IMR-90 (cell line): ENCODE measurements around the gene FOXD3. TPM values are rescaled to one million over a fixed set of nuclear protein-coding genes. Genes with fewer than 3 reads are reported as not detected.

Experiments used
- ATAC-seq: fragments of 200-7000 bp; cut with Tn5 transposase; 2 replicates; pipeline ENCODE4 v1.9.1; 2020; ENCODE audit warnings: low read depth, mild to moderate bottlenecking, moderate library complexity
- BruUV-seq: library from RNA; stranded (reverse); fragments of 400-500 nt; replicated peaks from 2 replicates; lab custom pipeline; 2021; lab: Mats Ljungman, UMichigan
- CTCF ChIA-PET: fragments of 300-600 bp; formaldehyde crosslinking; extraction: SDS; loops from one replicate; lab custom pipeline; 2021; ENCODE audit warnings: antibody characterized with exemption; lab: Yijun Ruan, JAX
- POLR2A ChIA-PET: fragments of 300-600 bp; sonication (Branson Sonifier 250); formaldehyde crosslinking; loops from one replicate; lab custom pipeline; 2022; ENCODE audit warnings: antibody characterized with exemption; ENCODE audit not compliant: unreplicated experiment; lab: Charles Lee
- DNase-seq: peaks from one replicate; pipeline ENCODE4 v3.0.0; 2013
- H2AFZ ChIP-seq: replicated peaks from 2 replicates; pipeline ENCODE3; 2013; ENCODE audit warnings: low read length, mild to moderate bottlenecking; ENCODE audit not compliant: poor library complexity
- H2AK5ac ChIP-seq: 2 replicates; pipeline ENCODE4 v1.6.1; 2013; ENCODE audit warnings: low read depth, low read length, inconsistent platforms
- H2AK9ac ChIP-seq: replicated peaks from 2 replicates; pipeline ENCODE3; 2013; ENCODE audit warnings: mild to moderate bottlenecking, low read depth, low read length, moderate library complexity; ENCODE audit not compliant: poor library complexity
- H2BK120ac ChIP-seq: 2 replicates; pipeline ENCODE4 v1.6.1; 2013; ENCODE audit warnings: low read depth, low read length, inconsistent platforms
- H2BK15ac ChIP-seq: 3 replicates; pipeline ENCODE4 v1.6.1; 2013; ENCODE audit warnings: low read depth, low read length, inconsistent platforms
- H2BK20ac ChIP-seq: 2 replicates; pipeline ENCODE4 v1.6.1; 2013; ENCODE audit warnings: low read depth, mild to moderate bottlenecking, inconsistent platforms, low read length, moderate library complexity
- H2BK5ac ChIP-seq: 2 replicates; pipeline ENCODE4 v1.6.1; 2013; ENCODE audit warnings: mild to moderate bottlenecking, low read depth, low read length, inconsistent platforms; ENCODE audit not compliant: poor library complexity, severe bottlenecking
- H3K14ac ChIP-seq: replicated peaks from 2 replicates; pipeline ENCODE4 v1.6.1; 2013; ENCODE audit warnings: low read depth, low read length, inconsistent platforms
- H3K18ac ChIP-seq: 2 replicates; pipeline ENCODE4 v1.6.1; 2013; ENCODE audit warnings: low read depth, low read length, control low read depth
- H3K23ac ChIP-seq: 2 replicates; pipeline ENCODE4 v1.6.1; 2013; ENCODE audit warnings: low read depth, low read length, inconsistent platforms
- H3K27ac ChIP-seq: 2 replicates; pipeline ENCODE4 v1.5.1; 2013; ENCODE audit warnings: mild to moderate bottlenecking, control low read depth, low read length; ENCODE audit not compliant: insufficient read depth
- H3K27me3 ChIP-seq: 2 replicates; pipeline ENCODE4 v1.6.1; 2013; ENCODE audit warnings: low read length; ENCODE audit not compliant: control insufficient read depth, insufficient read depth
- H3K36me3 ChIP-seq: 2 replicates; pipeline ENCODE4 v1.6.1; 2013; ENCODE audit warnings: low read length, mixed read lengths; ENCODE audit not compliant: control insufficient read depth, insufficient read depth
- H3K4ac ChIP-seq: 2 replicates; pipeline ENCODE4 v1.6.1; 2013; ENCODE audit warnings: low read depth, low read length, inconsistent platforms
- H3K4me1 ChIP-seq: 2 replicates; pipeline ENCODE4 v1.6.1; 2013; ENCODE audit warnings: low read length, mixed read lengths; ENCODE audit not compliant: control insufficient read depth, insufficient read depth
- H3K4me2 ChIP-seq: 2 replicates; pipeline ENCODE4 v1.6.1; 2013; ENCODE audit warnings: low read depth, mild to moderate bottlenecking, control low read depth, low read length, moderate library complexity
- H3K4me3 ChIP-seq: 2 replicates; pipeline ENCODE4 v1.5.1; 2013; ENCODE audit warnings: low read depth, mild to moderate bottlenecking, control low read depth, low read length, moderate library complexity; ENCODE audit not compliant: insufficient read depth
- H3K56ac ChIP-seq: 2 replicates; pipeline ENCODE4 v1.6.1; 2013; ENCODE audit warnings: low read length, inconsistent platforms; ENCODE audit not compliant: insufficient read depth; ENCODE audit errors: extremely low read depth
- H3K79me1 ChIP-seq, 2 experiments: 2 replicates each; pipeline ENCODE4 v1.6.1; 2013; ENCODE audit warnings: low read length in 2 of 2, inconsistent platforms in 1 of 2, low read depth in 1 of 2
- H3K9ac ChIP-seq: 2 replicates; pipeline ENCODE4 v1.6.1; 2013; ENCODE audit warnings: low read depth, low read length, control low read depth
- H3K9me1 ChIP-seq: 2 replicates; pipeline ENCODE4 v1.6.1; 2013; ENCODE audit warnings: low read length, inconsistent platforms; ENCODE audit not compliant: insufficient read depth
- H3K9me3 ChIP-seq: 2 replicates; pipeline ENCODE4 v1.6.1; 2013; ENCODE audit warnings: low read length; ENCODE audit not compliant: control insufficient read depth, insufficient read depth
- H4K20me1 ChIP-seq: 2 replicates; pipeline ENCODE4 v1.6.1; 2013; ENCODE audit warnings: low read length, inconsistent platforms; ENCODE audit not compliant: insufficient read depth
- H4K5ac ChIP-seq: 2 replicates; pipeline ENCODE4 v1.6.1; 2013; ENCODE audit warnings: mild to moderate bottlenecking, low read depth, low read length, control low read depth
- H4K8ac ChIP-seq, 2 experiments: 2 replicates each; pipeline ENCODE4 v1.6.1; 2013; ENCODE audit warnings: low read depth in 2 of 2, low read length in 2 of 2, control low read depth in 1 of 2, inconsistent platforms in 1 of 2
- H4K91ac ChIP-seq: 2 replicates; pipeline ENCODE4 v1.6.1; 2013; ENCODE audit warnings: low read depth, low read length, inconsistent platforms; ENCODE audit not compliant: insufficient read depth
- RAD21 ChIP-seq: IDR thresholded peaks from 2 replicates; pipeline ENCODE4 v1.6.1; 2012; ENCODE audit warnings: low read length, improper control_type of control experiment
- WGBS, 2 experiments: methylation state at CpG; one replicate each; pipeline versions ENCODE4 v1.1.5 to v1.1.7; 2013; ENCODE audit warnings: missing lambda C conversion rate in 2 of 2; ENCODE audit not compliant: insufficient read length in 1 of 2; ENCODE audit errors: extremely low coverage in 2 of 2; 5-methylcytosine and 5-hydroxymethylcytosine counted together
- dilution Hi-C: fragments of 300-500 bp; cut with HindIII; formaldehyde crosslinking; loops from one replicate; pipeline ENCODE4 v1.14.3; 2018; ENCODE audit warnings: low sequenced_read_pairs; ENCODE audit not compliant: unreplicated experiment
- in situ Hi-C: fragments of 300-500 bp; cut with MboI; formaldehyde crosslinking; loops from 3 replicates; pipeline ENCODE4 v1.14.3; 2019; ENCODE audit warnings: low sequenced_read_pairs, inconsistent platforms, mixed read lengths
- intact Hi-C: fragments of 100-400 bp; cut with micrococcal nuclease; formaldehyde crosslinking; loops from 2 replicates; pipeline ENCODE4 v1.10.0; 2022
- polyA plus RNA-seq, 3 experiments: library from polyadenylated mRNA; depleted of rRNA; stranded (reverse); fragments of >200 nt; gene quantifications; 2 replicates each; pipeline ENCODE4 v1.2.3, GENCODE V29; 2012; ENCODE audit warnings: low replicate concordance in 1 of 3
- total RNA-seq: library from RNA; depleted of rRNA; stranded (reverse); fragments of >200 nt; gene quantifications from 2 replicates; pipeline ENCODE4 v1.2.3, GENCODE V29; 2012

The FOXD3 gene
- total and polyA plus RNA-seq, 2 of the 4 experiments (the other 2 are of a cell fraction) = not detected

DNA sequence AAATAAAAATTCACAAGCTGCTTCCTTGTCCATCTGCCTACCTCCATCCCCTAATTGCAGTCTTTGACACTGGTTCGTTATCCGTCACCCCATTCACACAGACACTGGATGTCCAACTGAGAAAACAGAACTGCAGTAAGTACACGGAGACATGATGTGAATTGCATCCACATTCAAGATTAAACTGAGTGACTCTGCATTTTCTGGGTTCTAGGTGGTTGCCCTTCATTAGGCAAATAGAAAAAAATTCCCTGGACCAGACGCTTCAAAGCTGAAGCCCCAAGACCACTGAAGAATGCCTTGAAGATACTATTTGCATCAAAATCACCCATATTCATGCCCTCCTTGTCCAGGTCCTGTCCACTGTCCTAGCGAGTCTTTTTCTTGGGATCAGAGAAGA lies 37.2 kb downstream of the FOXD3 start:
- Histone ChIP-seq H3K4me2 (no peak overlapping the region), H3K79me1 (no peaks in the 10 kb centered on the region), H2BK15ac (no peak overlapping the region), H4K91ac (no peak overlapping the region), H2AK9ac (no peak overlapping the region), H3K23ac (no peak overlapping the region), H3K9me3 (no peaks in the 10 kb centered on the region), H3K56ac (no peak overlapping the region), H3K9me1 (no peaks in the 10 kb centered on the region), H2BK20ac (no peak overlapping the region), H4K20me1 (no peaks in the 10 kb centered on the region), H2BK5ac (no peak overlapping the region), H3K18ac (no peak overlapping the region), H2AFZ (no peak overlapping the region), H2BK120ac (no peak overlapping the region), H2AK5ac (no peak overlapping the region), H4K5ac (no peak overlapping the region), H3K27me3 (peaks cover 9% of the 10 kb centered on the region), H3K9ac (no peak overlapping the region), H3K4me1 (no peaks in the 10 kb centered on the region), H3K4ac (no peak overlapping the region), H4K8ac (no peak overlapping the region), H3K27ac (no peak overlapping the region), H3K4me3 (no peak overlapping the region), H3K14ac (no peak overlapping the region), H3K36me3 (no peaks in the 10 kb centered on the region)
- ChIA-PET POLR2A (no interaction called here), CTCF (no interaction called here)
- no TSS peak for BruUV-seq
- TF ChIP-seq RAD21 = no peak
- DNase-seq (no peak), ATAC-seq (no peak)
- in situ Hi-C loops = no loop called here
- no CpG with 5 or more reads among the region's 5 CpGs for WGBS, 2 experiments
- intact Hi-C loops = no loop called here
- dilution Hi-C loops = no loop called here
